Spleen (tissue), 7 donors: Measurements from ENCODE around the gene TSPAN9.

Experiments
- CTCF ChIP-seq, 11 experiments: fragments of 200-600 bp in 7 of 11; fragments of 450-650 bp in 4 of 11; sonication (generic) in 4 of 11; IDR thresholded peaks in 8 of 11; conservative IDR thresholded peaks in 3 of 11; 1 replicate in 7 of 11; 2 replicates in 4 of 11; pipeline versions ENCODE4 v1.4.0 to v1.8.0; 2016 to 2021; ENCODE audit warnings: antibody characterized with exemption in 11 of 11, inconsistent platforms in 4 of 11, mild to moderate bottlenecking in 1 of 11
- POLR2AphosphoS5 ChIP-seq, 3 donors: sonication (generic); formaldehyde crosslinking; IDR thresholded peaks; one replicate each; pipeline ENCODE4 v1.5.1; 2017; ENCODE audit warnings: antibody characterized with exemption in 3 of 3
- donor health status: DM: no; HTN: no; CAD: no; lungs with moderate emphysema.
- donor health status: DM: no; HTN: no; CAD: no.
- donor health status: DM: no; HTN: no; CAD: no.

DNA sequence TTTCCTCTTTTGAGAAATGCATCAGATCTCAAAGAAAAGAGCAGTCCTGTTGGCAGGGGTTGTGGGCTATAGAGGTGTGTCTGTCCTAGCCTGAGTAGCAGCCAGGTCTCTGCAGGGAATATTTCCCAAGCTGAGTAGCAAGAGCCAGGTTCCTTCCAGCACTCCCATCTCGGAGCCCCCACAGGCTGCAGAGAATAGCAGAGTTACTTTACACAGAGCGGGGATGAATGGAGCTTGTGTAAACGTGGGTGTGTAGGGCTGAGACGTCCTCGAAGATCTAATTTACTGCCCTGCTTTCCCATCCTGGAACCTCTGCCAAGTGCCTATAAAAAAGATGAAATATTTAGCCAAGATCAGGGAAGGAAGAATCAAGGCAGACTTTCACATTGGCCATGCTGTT, 156.6 kb downstream of the TSPAN9 start:
- TF ChIP-seq CTCF (IDR thresholded peaks at IDR 0.05 in 8 of 11, conservative IDR thresholded peaks at IDR 0.05 in 3 of 11) (no peak), POLR2AphosphoS5 (IDR thresholded peaks at IDR 0.05) (no peak)
